IMR-90 (cell line): Measurements from ENCODE around the gene CAMK4. TPM values are rescaled to one million over a fixed set of nuclear protein-coding genes. Genes with fewer than 3 reads are reported as not detected.

Experiments used
- ATAC-seq: fragments of 200-7000 bp; cut with Tn5 transposase; 2 replicates; pipeline ENCODE4 v1.9.1; 2020; ENCODE audit warnings: low read depth, mild to moderate bottlenecking, moderate library complexity
- BruUV-seq: library from RNA; stranded (reverse); fragments of 400-500 nt; replicated peaks from 2 replicates; lab custom pipeline; 2021; lab: Mats Ljungman, UMichigan
- CTCF ChIA-PET: fragments of 300-600 bp; formaldehyde crosslinking; extraction: SDS; loops from one replicate; lab custom pipeline; 2021; ENCODE audit warnings: antibody characterized with exemption; lab: Yijun Ruan, JAX
- POLR2A ChIA-PET: fragments of 300-600 bp; sonication (Branson Sonifier 250); formaldehyde crosslinking; loops from one replicate; lab custom pipeline; 2022; ENCODE audit warnings: antibody characterized with exemption; ENCODE audit not compliant: unreplicated experiment; lab: Charles Lee
- DNase-seq: peaks from one replicate; pipeline ENCODE4 v3.0.0; 2013
- H2AFZ ChIP-seq: replicated peaks from 2 replicates; pipeline ENCODE3; 2013; ENCODE audit warnings: low read length, mild to moderate bottlenecking; ENCODE audit not compliant: poor library complexity
- H2AK5ac ChIP-seq: 2 replicates; pipeline ENCODE4 v1.6.1; 2013; ENCODE audit warnings: low read depth, low read length, inconsistent platforms
- H2AK9ac ChIP-seq: replicated peaks from 2 replicates; pipeline ENCODE3; 2013; ENCODE audit warnings: mild to moderate bottlenecking, low read depth, low read length, moderate library complexity; ENCODE audit not compliant: poor library complexity
- H2BK120ac ChIP-seq: 2 replicates; pipeline ENCODE4 v1.6.1; 2013; ENCODE audit warnings: low read depth, low read length, inconsistent platforms
- H2BK15ac ChIP-seq: 3 replicates; pipeline ENCODE4 v1.6.1; 2013; ENCODE audit warnings: low read depth, low read length, inconsistent platforms
- H2BK20ac ChIP-seq: 2 replicates; pipeline ENCODE4 v1.6.1; 2013; ENCODE audit warnings: low read depth, mild to moderate bottlenecking, inconsistent platforms, low read length, moderate library complexity
- H2BK5ac ChIP-seq: 2 replicates; pipeline ENCODE4 v1.6.1; 2013; ENCODE audit warnings: mild to moderate bottlenecking, low read depth, low read length, inconsistent platforms; ENCODE audit not compliant: poor library complexity, severe bottlenecking
- H3K14ac ChIP-seq: replicated peaks from 2 replicates; pipeline ENCODE4 v1.6.1; 2013; ENCODE audit warnings: low read depth, low read length, inconsistent platforms
- H3K18ac ChIP-seq: 2 replicates; pipeline ENCODE4 v1.6.1; 2013; ENCODE audit warnings: low read depth, low read length, control low read depth
- H3K23ac ChIP-seq: 2 replicates; pipeline ENCODE4 v1.6.1; 2013; ENCODE audit warnings: low read depth, low read length, inconsistent platforms
- H3K27ac ChIP-seq: 2 replicates; pipeline ENCODE4 v1.5.1; 2013; ENCODE audit warnings: mild to moderate bottlenecking, control low read depth, low read length; ENCODE audit not compliant: insufficient read depth
- H3K27me3 ChIP-seq: 2 replicates; pipeline ENCODE4 v1.6.1; 2013; ENCODE audit warnings: low read length; ENCODE audit not compliant: control insufficient read depth, insufficient read depth
- H3K36me3 ChIP-seq: 2 replicates; pipeline ENCODE4 v1.6.1; 2013; ENCODE audit warnings: low read length, mixed read lengths; ENCODE audit not compliant: control insufficient read depth, insufficient read depth
- H3K4ac ChIP-seq: 2 replicates; pipeline ENCODE4 v1.6.1; 2013; ENCODE audit warnings: low read depth, low read length, inconsistent platforms
- H3K4me1 ChIP-seq: 2 replicates; pipeline ENCODE4 v1.6.1; 2013; ENCODE audit warnings: low read length, mixed read lengths; ENCODE audit not compliant: control insufficient read depth, insufficient read depth
- H3K4me2 ChIP-seq: 2 replicates; pipeline ENCODE4 v1.6.1; 2013; ENCODE audit warnings: low read depth, mild to moderate bottlenecking, control low read depth, low read length, moderate library complexity
- H3K4me3 ChIP-seq: 2 replicates; pipeline ENCODE4 v1.5.1; 2013; ENCODE audit warnings: low read depth, mild to moderate bottlenecking, control low read depth, low read length, moderate library complexity; ENCODE audit not compliant: insufficient read depth
- H3K56ac ChIP-seq: 2 replicates; pipeline ENCODE4 v1.6.1; 2013; ENCODE audit warnings: low read length, inconsistent platforms; ENCODE audit not compliant: insufficient read depth; ENCODE audit errors: extremely low read depth
- H3K79me1 ChIP-seq, 2 experiments: 2 replicates each; pipeline ENCODE4 v1.6.1; 2013; ENCODE audit warnings: low read length in 2 of 2, inconsistent platforms in 1 of 2, low read depth in 1 of 2
- H3K9ac ChIP-seq: 2 replicates; pipeline ENCODE4 v1.6.1; 2013; ENCODE audit warnings: low read depth, low read length, control low read depth
- H3K9me1 ChIP-seq: 2 replicates; pipeline ENCODE4 v1.6.1; 2013; ENCODE audit warnings: low read length, inconsistent platforms; ENCODE audit not compliant: insufficient read depth
- H3K9me3 ChIP-seq: 2 replicates; pipeline ENCODE4 v1.6.1; 2013; ENCODE audit warnings: low read length; ENCODE audit not compliant: control insufficient read depth, insufficient read depth
- H4K20me1 ChIP-seq: 2 replicates; pipeline ENCODE4 v1.6.1; 2013; ENCODE audit warnings: low read length, inconsistent platforms; ENCODE audit not compliant: insufficient read depth
- H4K5ac ChIP-seq: 2 replicates; pipeline ENCODE4 v1.6.1; 2013; ENCODE audit warnings: mild to moderate bottlenecking, low read depth, low read length, control low read depth
- H4K8ac ChIP-seq, 2 experiments: 2 replicates each; pipeline ENCODE4 v1.6.1; 2013; ENCODE audit warnings: low read depth in 2 of 2, low read length in 2 of 2, control low read depth in 1 of 2, inconsistent platforms in 1 of 2
- H4K91ac ChIP-seq: 2 replicates; pipeline ENCODE4 v1.6.1; 2013; ENCODE audit warnings: low read depth, low read length, inconsistent platforms; ENCODE audit not compliant: insufficient read depth
- BHLHE40 ChIP-seq: fragments of 150-350 bp; IDR thresholded peaks from 2 replicates; pipeline ENCODE4 v1.6.1; 2016; ENCODE audit warnings: mild to moderate bottlenecking, low read depth, low read length
- CEBPB ChIP-seq: IDR thresholded peaks from 2 replicates; pipeline ENCODE4 v1.6.1; 2012; ENCODE audit warnings: low read depth, low read length, improper control_type of control experiment
- CTCF ChIP-seq: conservative IDR thresholded peaks from 2 replicates; pipeline ENCODE4 v1.5.1; 2012; ENCODE audit warnings: mild to moderate bottlenecking, low read depth, low read length, improper control_type of control experiment
- ELK1 ChIP-seq: fragments of 150-350 bp; IDR thresholded peaks from 2 replicates; pipeline ENCODE4 v1.6.1; 2016; ENCODE audit warnings: low read depth, mild to moderate bottlenecking, low read length, moderate library complexity, borderline replicate concordance
- FOS ChIP-seq: fragments of 150-350 bp; IDR thresholded peaks from 2 replicates; pipeline ENCODE4 v1.6.1; 2016; ENCODE audit warnings: low read depth, low read length
- MAFK ChIP-seq: IDR thresholded peaks from 2 replicates; pipeline ENCODE4 v1.6.1; 2012; ENCODE audit warnings: low read depth, low read length, improper control_type of control experiment
- MAZ ChIP-seq: IDR thresholded peaks from 2 replicates; pipeline ENCODE4 v1.6.1; 2012; ENCODE audit warnings: low read depth, mild to moderate bottlenecking, low read length, improper control_type of control experiment, moderate library complexity, borderline replicate concordance
- NFE2L2 ChIP-seq: fragments of 150-350 bp; IDR thresholded peaks from 2 replicates; pipeline ENCODE4 v1.6.1; 2016; ENCODE audit warnings: low read depth, mild to moderate bottlenecking, low read length
- RAD21 ChIP-seq: IDR thresholded peaks from 2 replicates; pipeline ENCODE4 v1.6.1; 2012; ENCODE audit warnings: low read length, improper control_type of control experiment
- RCOR1 ChIP-seq: IDR thresholded peaks from 2 replicates; pipeline ENCODE4 v1.6.1; 2012; ENCODE audit warnings: mild to moderate bottlenecking, low read length, improper control_type of control experiment; ENCODE audit not compliant: insufficient replicate concordance
- RFX5 ChIP-seq: IDR thresholded peaks from 2 replicates; pipeline ENCODE4 v1.8.0; 2012; ENCODE audit warnings: low read depth, mild to moderate bottlenecking, low read length, moderate library complexity
- USF2 ChIP-seq: fragments of 150-350 bp; IDR thresholded peaks from 2 replicates; pipeline ENCODE4 v1.6.1; 2017; ENCODE audit warnings: mild to moderate bottlenecking, antibody characterized with exemption, low read length, low read depth
- WGBS, 2 experiments: methylation state at CpG; one replicate each; pipeline versions ENCODE4 v1.1.5 to v1.1.7; 2013; ENCODE audit warnings: missing lambda C conversion rate in 2 of 2; ENCODE audit not compliant: insufficient read length in 1 of 2; ENCODE audit errors: extremely low coverage in 2 of 2; 5-methylcytosine and 5-hydroxymethylcytosine counted together
- dilution Hi-C: fragments of 300-500 bp; cut with HindIII; formaldehyde crosslinking; loops from one replicate; pipeline ENCODE4 v1.14.3; 2018; ENCODE audit warnings: low sequenced_read_pairs; ENCODE audit not compliant: unreplicated experiment
- in situ Hi-C: fragments of 300-500 bp; cut with MboI; formaldehyde crosslinking; loops from 3 replicates; pipeline ENCODE4 v1.14.3; 2019; ENCODE audit warnings: low sequenced_read_pairs, inconsistent platforms, mixed read lengths
- intact Hi-C: fragments of 100-400 bp; cut with micrococcal nuclease; formaldehyde crosslinking; loops from 2 replicates; pipeline ENCODE4 v1.10.0; 2022
- polyA plus RNA-seq, 3 experiments: library from polyadenylated mRNA; depleted of rRNA; stranded (reverse); fragments of >200 nt; gene quantifications; 2 replicates each; pipeline ENCODE4 v1.2.3, GENCODE V29; 2012; ENCODE audit warnings: low replicate concordance in 1 of 3
- total RNA-seq: library from RNA; depleted of rRNA; stranded (reverse); fragments of >200 nt; gene quantifications from 2 replicates; pipeline ENCODE4 v1.2.3, GENCODE V29; 2012

The CAMK4 gene
- total and polyA plus RNA-seq, 2 of the 4 experiments (the other 2 are of a cell fraction), result 3.7 to 4.8 TPM

GRCh38 chr5:111262815-111263214 is 38.6 kb downstream of the CAMK4 start:
- Histone ChIP-seq H3K18ac (no peak overlapping the region), H3K79me1 (no peaks in the 10 kb centered on the region), H3K4me1 (no peaks in the 10 kb centered on the region), H3K23ac (no peak overlapping the region), H4K20me1 (no peaks in the 10 kb centered on the region), H4K8ac (no peak overlapping the region), H3K4me3 (no peak overlapping the region), H3K14ac (no peak overlapping the region), H3K9ac (no peak overlapping the region), H3K56ac (no peak overlapping the region), H3K27me3 (no peaks in the 10 kb centered on the region), H3K4me2 (no peak overlapping the region), H4K91ac (no peak overlapping the region), H3K27ac (no peak overlapping the region), H3K9me1 (no peaks in the 10 kb centered on the region), H3K9me3 (no peaks in the 10 kb centered on the region), H2AK9ac (no peak overlapping the region), H2BK15ac (no peak overlapping the region), H3K36me3 (no peaks in the 10 kb centered on the region), H4K5ac (no peak overlapping the region), H2BK5ac (no peak overlapping the region), H2AFZ (no peak overlapping the region), H2BK120ac (no peak overlapping the region), H2BK20ac (no peak overlapping the region), H3K4ac (no peak overlapping the region), H2AK5ac (no peak overlapping the region)
- BruUV-seq, result no TSS peak
- dilution Hi-C loops (no loop called here), in situ Hi-C loops (no loop called here), intact Hi-C loops (no loop called here)
- ATAC-seq (no peak), DNase-seq (no peak)
- WGBS, 2 experiments, result no CpG with 5 or more reads among the region's 1 CpG
- TF ChIP-seq RCOR1 (no peak), CTCF (no peak), CEBPB (no peak), BHLHE40 (no peak), ELK1 (no peak), NFE2L2 (no peak), FOS (no peak), MAFK (no peak), RFX5 (no peak), RAD21 (no peak), USF2 (no peak), MAZ (no peak)
- POLR2A ChIA-PET, result no interaction called here
- CTCF ChIA-PET, result interaction anchor here (1.0 kb wide), 1 partner anchor 21 kb away, joined by 3 read pairs; no protein-coding TSS in a partner anchor
